Stimulated activated CD4-positive, alpha-beta T cell treated with anti-CD3 and anti-CD28 coated beads, Interleukin-4, amount 100 ng/mL, for 48 hours (primary cell): ENCODE measurements around the gene CST8.

Experiments
- DNase-seq, 2 donors: peaks; one replicate each; pipeline ENCODE4 v3.0.0-alpha.2; 2020; ENCODE audit warnings: low read depth in 2 of 2

CST8 gene

GRCh38 chr20:23520185-23520584 is 29.3 kb downstream of the CST8 start:
- DNase-seq, result no peak

- no peak for DNase-seq
Observed at GRCh38 chr20:23524146-23524545, 33.2 kb downstream of the CST8 start.

- no peak for DNase-seq
Observed at GRCh38 chr20:23526850-23527249, 35.9 kb downstream of the CST8 start.

GRCh38 chr20:23528867-23529431 is 38.0 kb downstream of the CST8 start:
- DNase-seq, result no peak

- DNase-seq, result no peak
Observed at GRCh38 chr20:23530937-23531567, 40.1 kb downstream of the CST8 start.

GRCh38 chr20:23532533-23532932 is 41.6 kb downstream of the CST8 start:
- DNase-seq, result no peak

GRCh38 chr20:23533161-23533560 is 42.2 kb downstream of the CST8 start:
- no peak for DNase-seq

- DNase-seq, result no peak
Observed at GRCh38 chr20:23534801-23535593, 44.1 kb downstream of the CST8 start.

GRCh38 chr20:23536328-23536974 is 45.5 kb downstream of the CST8 start:
- no peak for DNase-seq

- DNase-seq, result no peak
Observed at GRCh38 chr20:23537030-23537429, 46.1 kb downstream of the CST8 start.

- DNase-seq, result no peak
Observed at GRCh38 chr20:23540624-23541023, 49.7 kb downstream of the CST8 start.

GRCh38 chr20:23541330-23541729 is 50.4 kb downstream of the CST8 start:
- DNase-seq, result no peak

- no peak for DNase-seq
Observed at GRCh38 chr20:23541776-23542175, 50.9 kb downstream of the CST8 start.

- no peak for DNase-seq
Observed at GRCh38 chr20:23542801-23543200, 51.9 kb downstream of the CST8 start.

GRCh38 chr20:23544133-23544532 is 53.2 kb downstream of the CST8 start:
- DNase-seq, result no peak
